Liver (tissue), 9 donors: Measurements from ENCODE around the gene TTC39A. TPM values are rescaled to one million over a fixed set of nuclear protein-coding genes. Genes with fewer than 3 reads are reported as not detected.
A peak's percentile ranks its signal among the peaks of the same experiment; 100 is the strongest.

Source experiments
- DNase-seq: peaks from one replicate; pipeline ENCODE4 v3.0.0-alpha.2; 2017; ENCODE audit warnings: low spot score
- H3K27ac ChIP-seq, 2 donors: one replicate each; pipeline ENCODE4 v1.7.0; 2013; ENCODE audit warnings: inconsistent platforms in 2 of 2, low read length in 2 of 2, control low read depth in 1 of 2, low read depth in 1 of 2, mild to moderate bottlenecking in 1 of 2
- H3K27me3 ChIP-seq, 4 donors: one replicate each; pipeline versions ENCODE4 v1.6.1 to v1.7.0; 2013; ENCODE audit warnings: low read length in 3 of 4, inconsistent platforms in 1 of 4, mild to moderate bottlenecking in 1 of 4, moderate library complexity in 1 of 4; ENCODE audit not compliant: control insufficient read depth in 4 of 4, insufficient read depth in 4 of 4
- H3K36me3 ChIP-seq, 4 donors: one replicate each; pipeline versions ENCODE4 v1.6.1 to v1.7.0; 2013; ENCODE audit warnings: low read length in 3 of 4, mild to moderate bottlenecking in 3 of 4, low read depth in 1 of 4, moderate library complexity in 1 of 4; ENCODE audit not compliant: control insufficient read depth in 4 of 4, insufficient read depth in 3 of 4
- H3K4me1 ChIP-seq, 4 donors: one replicate each; pipeline versions ENCODE4 v1.6.1 to v1.7.0; 2013; ENCODE audit warnings: low read length in 3 of 4, mild to moderate bottlenecking in 3 of 4, moderate library complexity in 1 of 4; ENCODE audit not compliant: control insufficient read depth in 4 of 4, insufficient read depth in 4 of 4
- H3K4me3 ChIP-seq, 3 donors: one replicate each; pipeline versions ENCODE4 v1.6.1 to v1.7.0; 2013; ENCODE audit warnings: low read length in 3 of 3, control low read depth in 1 of 3, low read depth in 1 of 3, mild to moderate bottlenecking in 1 of 3
- H3K9ac ChIP-seq, 2 donors: one replicate each; pipeline ENCODE4 v1.7.0; 2013; ENCODE audit warnings: low read length in 2 of 2, mild to moderate bottlenecking in 2 of 2, moderate library complexity in 2 of 2, control low read depth in 1 of 2, low read depth in 1 of 2
- H3K9me3 ChIP-seq, 4 donors: one replicate each; pipeline versions ENCODE4 v1.6.1 to v1.7.0; 2013; ENCODE audit warnings: low read length in 3 of 4; ENCODE audit not compliant: control insufficient read depth in 4 of 4
- CTCF ChIP-seq: fragments of 150-350 bp; IDR thresholded peaks from 2 replicates; pipeline ENCODE4 v1.5.1; 2017; ENCODE audit warnings: improper control_type of control experiment, low read depth, low read length; ENCODE audit not compliant: missing input control
- EGR1 ChIP-seq, 2 donors: IDR thresholded peaks; 2 replicates each; pipeline ENCODE4 v1.6.1; 2016 to 2018; ENCODE audit warnings: antibody characterized with exemption in 2 of 2, low read depth in 2 of 2
- FOXA1 ChIP-seq: IDR thresholded peaks from 2 replicates; pipeline ENCODE4 v1.6.1; 2016; ENCODE audit warnings: antibody characterized with exemption
- FOXA2 ChIP-seq: IDR thresholded peaks from 2 replicates; pipeline ENCODE4 v1.6.1; 2016; ENCODE audit warnings: antibody characterized with exemption
- GABPA ChIP-seq, 2 donors: IDR thresholded peaks in 1 of 2; conservative IDR thresholded peaks in 1 of 2; 2 replicates each; pipeline ENCODE4 v1.6.1; 2016; ENCODE audit warnings: antibody characterized with exemption in 2 of 2, mild to moderate bottlenecking in 1 of 2, moderate library complexity in 1 of 2
- HNF4A ChIP-seq, 2 donors: conservative IDR thresholded peaks; 2 replicates each; pipeline ENCODE4 v1.6.1; 2016; ENCODE audit warnings: antibody characterized with exemption in 2 of 2, mild to moderate bottlenecking in 2 of 2
- HNF4G ChIP-seq: IDR thresholded peaks from 2 replicates; pipeline ENCODE4 v1.6.1; 2016; ENCODE audit warnings: antibody characterized with exemption
- JUND ChIP-seq, 2 donors: IDR thresholded peaks; 2 replicates each; pipeline ENCODE4 v1.6.1; 2016; ENCODE audit warnings: antibody characterized with exemption in 2 of 2
- MAX ChIP-seq: IDR thresholded peaks from 2 replicates; pipeline ENCODE4 v1.6.1; 2016; ENCODE audit warnings: antibody characterized with exemption
- NR2F2 ChIP-seq: IDR thresholded peaks from 2 replicates; pipeline ENCODE4 v1.6.1; 2016; ENCODE audit warnings: antibody characterized with exemption
- RAD21 ChIP-seq, 2 donors: IDR thresholded peaks; 2 replicates each; pipeline ENCODE4 v1.6.1; 2016; ENCODE audit warnings: antibody characterized with exemption in 2 of 2, mild to moderate bottlenecking in 2 of 2
- RXRA ChIP-seq, 2 donors: IDR thresholded peaks; 2 replicates each; pipeline ENCODE4 v1.6.1; 2017 to 2018; ENCODE audit warnings: antibody characterized with exemption in 2 of 2, mild to moderate bottlenecking in 1 of 2
- SP1 ChIP-seq: IDR thresholded peaks from 2 replicates; pipeline ENCODE4 v1.6.1; 2018; ENCODE audit warnings: antibody characterized with exemption, mild to moderate bottlenecking
- YY1 ChIP-seq: IDR thresholded peaks from 2 replicates; pipeline ENCODE4 v1.6.1; 2016; ENCODE audit warnings: antibody characterized with exemption, mild to moderate bottlenecking
- WGBS: extraction: QIAGEN DNeasy Blood & Tissue Kit; methylation state at CpG from one replicate; pipeline ENCODE4 v1.1.7; 2013; 5-methylcytosine and 5-hydroxymethylcytosine counted together
- polyA plus RNA-seq, 2 donors: library from polyadenylated mRNA; stranded (reverse) in 1 of 2; unstranded in 1 of 2; fragments of 200-250 nt in 1 of 2; fragments of >200 nt in 1 of 2; fragmentation: Nextera tagmentation in 1 of 2; extraction: Ambion mirVana in 1 of 2; gene quantifications; one replicate each; pipeline versions ENCODE4 v1.2.1 to v1.2.3, GENCODE V29; 2013 to 2015
- total RNA-seq, 2 donors: library from RNA; depleted of rRNA; stranded (reverse); fragments of >200 nt; gene quantifications; one replicate each; pipeline ENCODE4 v1.2.3, GENCODE V29; 2014
- TF ChIP-seq, protein P1 (sequence below): IDR thresholded peaks from 2 replicates; pipeline ENCODE4 v1.6.1; 2016; ENCODE audit warnings: antibody characterized with exemption
- TF ChIP-seq, protein P2 (sequence below): IDR thresholded peaks from 2 replicates; pipeline ENCODE4 v1.6.1; 2016; ENCODE audit warnings: antibody characterized with exemption
- donor health status: healthy.
- donor health status: healthy.
- donor health status: healthy.
- donor health status: healthy.
- donor health status: healthy.

Gene TTC39A
- total and polyA plus RNA-seq, 4 donors: 0.32 to 1.9 (median 1.4) TPM

GRCh38 chr1:51313268-51313852, 17.0 kb downstream of the TTC39A start:
- no peak overlapping the region for H3K4me3 ChIP-seq
- WGBS: 87% methylated on average over 5 of the region's 5 CpGs
- H3K27ac ChIP-seq: no peak overlapping the region
- no peaks in the 10 kb centered on the region for H3K36me3 ChIP-seq
- TF ChIP-seq RAD21 (IDR thresholded peaks at IDR 0.05) (peak; percentile 50 to 69), SP1 (no peak), MAX (no peak), GABPA (IDR thresholded peaks at IDR 0.05 in 1 of 2, conservative IDR thresholded peaks at IDR 0.05 in 1 of 2) (no peak), HNF4G (no peak), NR2F2 (no peak)
- H3K9me3 ChIP-seq: no peaks in the 10 kb centered on the region
- no peak for DNase-seq
- H3K27me3 ChIP-seq: no peaks in the 10 kb centered on the region
- no peak overlapping the region for H3K9ac ChIP-seq
- H3K4me1 ChIP-seq: peaks cover 0 to 11% (median 0%) of the 10 kb centered on the region in 4 donors

DNA sequence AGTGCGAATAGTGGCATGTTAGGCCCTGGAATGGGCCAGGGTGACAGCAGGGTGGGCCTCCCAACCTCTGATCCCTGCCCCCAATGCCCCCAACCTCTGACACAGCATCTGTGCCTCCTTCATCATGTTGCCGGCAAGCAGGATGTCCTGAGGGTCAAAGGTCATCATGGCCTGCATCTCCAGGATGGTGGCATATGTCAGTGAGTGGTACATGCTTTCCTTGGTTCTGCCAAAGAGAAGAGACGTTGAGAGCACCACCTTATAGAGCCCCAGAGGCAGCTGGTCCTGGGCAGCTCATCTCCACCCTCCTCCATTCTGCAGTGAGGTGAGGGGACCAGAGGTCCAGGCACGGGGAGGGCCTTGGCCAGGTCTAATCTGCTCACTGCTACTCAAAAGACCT, 17.6 kb downstream of the TTC39A start:
- no peaks in the 10 kb centered on the region for H3K36me3 ChIP-seq
- peaks cover 0 to 11% (median 0%) of the 10 kb centered on the region in 4 donors for H3K4me1 ChIP-seq
- no peak for TF ChIP-seq FOXA1
- no peak for TF ChIP-seq GABPA (IDR thresholded peaks at IDR 0.05 in 1 of 2, conservative IDR thresholded peaks at IDR 0.05 in 1 of 2)
- TF ChIP-seq RXRA (IDR thresholded peaks at IDR 0.05): no peak
- TF ChIP-seq FOXA2: no peak
- TF ChIP-seq SP1: no peak
- TF ChIP-seq MAX: no peak
- TF ChIP-seq, protein P1, sequence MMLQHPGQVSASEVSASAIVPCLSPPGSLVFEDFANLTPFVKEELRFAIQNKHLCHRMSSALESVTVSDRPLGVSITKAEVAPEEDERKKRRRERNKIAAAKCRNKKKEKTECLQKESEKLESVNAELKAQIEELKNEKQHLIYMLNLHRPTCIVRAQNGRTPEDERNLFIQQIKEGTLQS: no peak
- no peak for TF ChIP-seq RAD21 (IDR thresholded peaks at IDR 0.05)
- no peaks in the 10 kb centered on the region for H3K27me3 ChIP-seq
- H3K9ac ChIP-seq: no peak overlapping the region
- DNase-seq: no peak
- H3K4me3 ChIP-seq: no peak overlapping the region
- 87% methylated on average over 4 of the region's 4 CpGs for WGBS
- H3K27ac ChIP-seq: no peak overlapping the region
- no peaks in the 10 kb centered on the region for H3K9me3 ChIP-seq

GRCh38 chr1:51311826-51312225, 18.5 kb downstream of the TTC39A start:
- no peak overlapping the region for H3K9ac ChIP-seq
- no peaks in the 10 kb centered on the region for H3K36me3 ChIP-seq
- no peak for DNase-seq
- H3K4me1 ChIP-seq: peaks cover 0 to 11% (median 0%) of the 10 kb centered on the region in 4 donors
- WGBS: 95% methylated on average over 5 of the region's 5 CpGs
- no peak for TF ChIP-seq FOXA2
- TF ChIP-seq JUND (IDR thresholded peaks at IDR 0.05): no peak
- TF ChIP-seq, protein P1: no peak
- H3K9me3 ChIP-seq: no peaks in the 10 kb centered on the region
- no peak overlapping the region for H3K4me3 ChIP-seq
- H3K27ac ChIP-seq: no peak overlapping the region
- no peaks in the 10 kb centered on the region for H3K27me3 ChIP-seq

DNA sequence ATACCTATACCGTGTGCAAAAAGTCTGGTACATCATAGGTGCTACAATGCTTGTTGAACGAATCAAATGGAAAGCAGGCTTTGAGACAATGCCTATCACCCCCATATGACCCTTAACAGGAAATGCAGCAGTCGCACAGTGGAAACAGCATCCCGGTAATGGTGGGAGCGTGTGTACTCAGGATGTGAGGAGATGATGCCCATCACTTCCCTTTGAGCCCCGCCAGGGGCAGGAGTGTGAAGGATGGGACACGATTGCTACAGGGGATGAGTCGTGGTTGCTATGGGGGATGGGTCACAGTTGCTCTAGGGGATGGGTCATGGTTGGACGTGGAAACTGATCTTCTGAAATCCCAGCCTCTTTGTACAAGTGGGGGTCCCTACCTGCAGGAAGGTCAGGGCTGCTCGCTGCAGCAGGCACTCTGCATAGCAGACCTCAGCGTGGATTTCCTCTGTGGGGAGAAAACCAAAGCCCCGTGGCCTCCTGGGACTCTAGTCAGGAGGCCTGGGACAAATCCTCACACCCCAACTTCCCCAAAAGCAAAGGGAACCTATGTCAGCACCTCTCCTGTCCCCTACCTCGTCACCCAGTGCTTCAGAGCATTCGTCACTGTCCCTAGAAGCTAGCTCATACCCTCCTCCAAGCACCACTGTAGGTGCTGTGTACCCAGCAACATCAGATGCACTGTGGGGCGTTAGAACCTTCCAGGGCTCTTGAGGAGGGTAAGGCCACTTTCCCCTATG, 19.3 kb downstream of the TTC39A start:
- no peak for DNase-seq
- H3K9ac ChIP-seq: no peak overlapping the region
- H3K27me3 ChIP-seq: no peaks in the 10 kb centered on the region
- WGBS: 78% methylated on average over 15 of the region's 15 CpGs
- no peaks in the 10 kb centered on the region for H3K36me3 ChIP-seq
- H3K4me1 ChIP-seq: peaks cover 0 to 11% (median 0%) of the 10 kb centered on the region in 4 donors
- no peak overlapping the region for H3K27ac ChIP-seq
- no peaks in the 10 kb centered on the region for H3K9me3 ChIP-seq
- H3K4me3 ChIP-seq: no peak overlapping the region
- TF ChIP-seq GABPA (IDR thresholded peaks at IDR 0.05 in 1 of 2, conservative IDR thresholded peaks at IDR 0.05 in 1 of 2): no peak
- no peak for TF ChIP-seq NR2F2
- no peak for TF ChIP-seq YY1
- no peak for TF ChIP-seq JUND (IDR thresholded peaks at IDR 0.05)
- no peak for TF ChIP-seq EGR1 (IDR thresholded peaks at IDR 0.05; ENCODE audit: low read depth in 2 of 2)
- TF ChIP-seq CTCF: no peak
- TF ChIP-seq, protein P2, sequence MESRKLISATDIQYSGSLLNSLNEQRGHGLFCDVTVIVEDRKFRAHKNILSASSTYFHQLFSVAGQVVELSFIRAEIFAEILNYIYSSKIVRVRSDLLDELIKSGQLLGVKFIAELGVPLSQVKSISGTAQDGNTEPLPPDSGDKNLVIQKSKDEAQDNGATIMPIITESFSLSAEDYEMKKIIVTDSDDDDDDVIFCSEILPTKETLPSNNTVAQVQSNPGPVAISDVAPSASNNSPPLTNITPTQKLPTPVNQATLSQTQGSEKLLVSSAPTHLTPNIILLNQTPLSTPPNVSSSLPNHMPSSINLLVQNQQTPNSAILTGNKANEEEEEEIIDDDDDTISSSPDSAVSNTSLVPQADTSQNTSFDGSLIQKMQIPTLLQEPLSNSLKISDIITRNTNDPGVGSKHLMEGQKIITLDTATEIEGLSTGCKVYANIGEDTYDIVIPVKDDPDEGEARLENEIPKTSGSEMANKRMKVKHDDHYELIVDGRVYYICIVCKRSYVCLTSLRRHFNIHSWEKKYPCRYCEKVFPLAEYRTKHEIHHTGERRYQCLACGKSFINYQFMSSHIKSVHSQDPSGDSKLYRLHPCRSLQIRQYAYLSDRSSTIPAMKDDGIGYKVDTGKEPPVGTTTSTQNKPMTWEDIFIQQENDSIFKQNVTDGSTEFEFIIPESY: no peak
- TF ChIP-seq, protein P1: no peak
- no peak for TF ChIP-seq SP1
- no peak for TF ChIP-seq RAD21 (IDR thresholded peaks at IDR 0.05)
- TF ChIP-seq HNF4A (conservative IDR thresholded peaks at IDR 0.05): no peak
- TF ChIP-seq HNF4G: no peak
- no peak for TF ChIP-seq FOXA1
